Astrocyte (in vitro differentiated cells and primary cell): ENCODE results near the gene MED9.

Source experiments
- EZH2 ChIP-seq: IDR thresholded peaks from 2 replicates; pipeline ENCODE4 v1.6.1; 2012; ENCODE audit warnings: mild to moderate bottlenecking, low read length, inconsistent platforms; ENCODE audit not compliant: insufficient read depth
- TF ChIP-seq, protein P1 (sequence below): IDR thresholded peaks from 2 replicates; pipeline ENCODE4 v1.5.1; 2011; ENCODE audit warnings: low read depth, mild to moderate bottlenecking, inconsistent platforms, low read length, moderate library complexity; ENCODE audit not compliant: insufficient read depth

DNA sequence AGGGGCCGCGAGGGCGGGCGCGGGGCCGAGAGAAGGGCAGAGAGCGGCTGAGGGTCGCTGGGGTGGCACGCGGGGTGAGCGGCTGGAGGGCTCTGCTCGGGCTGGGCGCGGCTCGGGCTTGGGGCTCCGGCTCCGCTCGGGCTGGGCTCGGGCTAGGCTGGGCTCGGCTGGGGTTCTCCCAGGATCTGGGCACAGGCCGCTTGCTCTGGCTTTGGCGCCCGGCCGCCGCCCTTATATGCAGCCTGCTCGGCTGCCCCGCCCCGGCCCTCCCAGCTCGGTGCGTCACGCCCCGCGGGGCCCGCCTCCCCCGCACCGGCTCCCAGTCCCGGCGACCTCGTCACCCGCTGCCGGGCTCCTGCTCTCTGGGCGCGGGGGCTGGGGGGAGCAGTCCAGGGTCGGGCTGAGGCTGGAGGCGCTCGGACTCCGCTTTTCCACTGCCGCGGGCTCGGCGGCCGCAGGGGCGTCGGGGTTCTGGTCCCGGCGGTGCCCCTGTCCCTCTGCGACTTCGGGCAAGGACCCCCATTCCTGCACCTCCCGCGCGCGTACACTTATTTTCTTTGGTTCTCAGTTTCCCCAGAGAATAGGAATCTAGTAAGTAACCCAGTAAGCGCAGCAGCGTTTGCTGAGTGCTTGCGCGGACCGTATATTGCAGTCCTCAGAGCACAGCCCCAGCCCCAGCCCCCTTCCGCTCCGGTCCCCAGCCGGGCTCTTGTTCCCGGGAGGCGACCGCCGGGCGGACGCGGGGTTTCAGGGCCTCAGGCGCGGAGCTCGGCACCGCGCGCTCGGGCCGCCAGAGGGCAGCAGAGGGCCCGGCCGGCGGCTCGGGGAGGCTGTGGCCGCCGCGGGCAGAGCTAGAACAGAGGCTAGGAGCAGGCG lies 19.6 kb downstream of the MED9 start, which contains the start of gene RASD1:
- TF ChIP-seq, protein P1, sequence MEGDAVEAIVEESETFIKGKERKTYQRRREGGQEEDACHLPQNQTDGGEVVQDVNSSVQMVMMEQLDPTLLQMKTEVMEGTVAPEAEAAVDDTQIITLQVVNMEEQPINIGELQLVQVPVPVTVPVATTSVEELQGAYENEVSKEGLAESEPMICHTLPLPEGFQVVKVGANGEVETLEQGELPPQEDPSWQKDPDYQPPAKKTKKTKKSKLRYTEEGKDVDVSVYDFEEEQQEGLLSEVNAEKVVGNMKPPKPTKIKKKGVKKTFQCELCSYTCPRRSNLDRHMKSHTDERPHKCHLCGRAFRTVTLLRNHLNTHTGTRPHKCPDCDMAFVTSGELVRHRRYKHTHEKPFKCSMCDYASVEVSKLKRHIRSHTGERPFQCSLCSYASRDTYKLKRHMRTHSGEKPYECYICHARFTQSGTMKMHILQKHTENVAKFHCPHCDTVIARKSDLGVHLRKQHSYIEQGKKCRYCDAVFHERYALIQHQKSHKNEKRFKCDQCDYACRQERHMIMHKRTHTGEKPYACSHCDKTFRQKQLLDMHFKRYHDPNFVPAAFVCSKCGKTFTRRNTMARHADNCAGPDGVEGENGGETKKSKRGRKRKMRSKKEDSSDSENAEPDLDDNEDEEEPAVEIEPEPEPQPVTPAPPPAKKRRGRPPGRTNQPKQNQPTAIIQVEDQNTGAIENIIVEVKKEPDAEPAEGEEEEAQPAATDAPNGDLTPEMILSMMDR, result peak; percentile 49
- no peak for TF ChIP-seq EZH2
